HEK293T (cell line): ENCODE data around the gene KLHDC3.

Source experiments
- BHLHE40 ChIP-seq: fragments of 450-650 bp; IDR thresholded peaks from 2 replicates; pipeline ENCODE4 v1.6.1; 2016; ENCODE audit warnings: mild to moderate bottlenecking, moderate library complexity, borderline replicate concordance
- CTBP1 ChIP-seq: fragments of 450-650 bp; IDR thresholded peaks from 2 replicates; pipeline ENCODE4 v1.6.1; 2016; ENCODE audit warnings: borderline replicate concordance
- ELF4 ChIP-seq: fragments of 450-650 bp; IDR thresholded peaks from 2 replicates; pipeline ENCODE4 v1.6.1; 2017; ENCODE audit warnings: antibody characterized with exemption
- FOXM1 ChIP-seq: fragments of 450-650 bp; IDR thresholded peaks from 2 replicates; pipeline ENCODE4 v1.6.1; 2017; ENCODE audit warnings: mild to moderate bottlenecking, borderline replicate concordance
- HDGF ChIP-seq: fragments of 450-650 bp; IDR thresholded peaks from 2 replicates; pipeline ENCODE4 v1.6.1; 2017; ENCODE audit warnings: antibody characterized with exemption, borderline replicate concordance
- L3MBTL2 ChIP-seq: fragments of 450-650 bp; conservative IDR thresholded peaks from 2 replicates; pipeline ENCODE4 v1.6.1; 2016; ENCODE audit warnings: mild to moderate bottlenecking
- LEF1 ChIP-seq: fragments of 450-650 bp; IDR thresholded peaks from 2 replicates; pipeline ENCODE4 v1.6.1; 2017; ENCODE audit warnings: mild to moderate bottlenecking, borderline replicate concordance
- SP1 ChIP-seq: fragments of 450-650 bp; IDR thresholded peaks from 2 replicates; pipeline ENCODE4 v1.6.1; 2017
- SUZ12 ChIP-seq: fragments of 450-650 bp; IDR thresholded peaks from 2 replicates; pipeline ENCODE4 v1.6.1; 2016; ENCODE audit warnings: mild to moderate bottlenecking
- TF ChIP-seq, protein P1 (sequence below): fragments of 450-650 bp; IDR thresholded peaks from 2 replicates; pipeline ENCODE4 v1.6.1; 2016

GRCh38 chr6:43060034-43060754 is 46.1 kb downstream of the KLHDC3 start:
- no peak for TF ChIP-seq FOXM1
- TF ChIP-seq CTBP1 = no peak
- TF ChIP-seq, protein P1, sequence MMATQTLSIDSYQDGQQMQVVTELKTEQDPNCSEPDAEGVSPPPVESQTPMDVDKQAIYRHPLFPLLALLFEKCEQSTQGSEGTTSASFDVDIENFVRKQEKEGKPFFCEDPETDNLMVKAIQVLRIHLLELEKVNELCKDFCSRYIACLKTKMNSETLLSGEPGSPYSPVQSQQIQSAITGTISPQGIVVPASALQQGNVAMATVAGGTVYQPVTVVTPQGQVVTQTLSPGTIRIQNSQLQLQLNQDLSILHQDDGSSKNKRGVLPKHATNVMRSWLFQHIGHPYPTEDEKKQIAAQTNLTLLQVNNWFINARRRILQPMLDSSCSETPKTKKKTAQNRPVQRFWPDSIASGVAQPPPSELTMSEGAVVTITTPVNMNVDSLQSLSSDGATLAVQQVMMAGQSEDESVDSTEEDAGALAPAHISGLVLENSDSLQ = no peak
- TF ChIP-seq LEF1 = no peak
- TF ChIP-seq ELF4 = no peak
- TF ChIP-seq SUZ12 = no peak
- TF ChIP-seq HDGF = no peak
- TF ChIP-seq SP1 = no peak
- no peak for TF ChIP-seq BHLHE40
- no peak for TF ChIP-seq L3MBTL2
